Small intestine (tissue), 7 donors: Measurements from ENCODE around the gene IQCH. TPM values are rescaled to one million over a fixed set of nuclear protein-coding genes. Genes with fewer than 3 reads are reported as not detected.

Experiments used
- DNase-seq, 2 donors: peaks; one replicate each; pipeline versions ENCODE4 v3.0.0 to v3.0.0-alpha.2; 2013
- FAIRE-seq: peaks from 2 replicates; lab custom pipeline; 2012; peaks lifted over from hg19 to GRCh38; lab: Jason Lieb, UNC
- H3K27ac ChIP-seq, 3 donors: one replicate each; pipeline ENCODE4 v1.5.1; 2013; ENCODE audit warnings: low read length in 2 of 3, mild to moderate bottlenecking in 2 of 3, control low read depth in 1 of 3, inconsistent platforms in 1 of 3, low read depth in 1 of 3, moderate library complexity in 1 of 3
- H3K27me3 ChIP-seq, 3 donors: one replicate each; pipeline ENCODE4 v1.6.1; 2013; ENCODE audit warnings: low read length in 3 of 3, inconsistent platforms in 1 of 3; ENCODE audit not compliant: control insufficient read depth in 3 of 3, insufficient read depth in 3 of 3
- H3K36me3 ChIP-seq, 3 donors: one replicate each; pipeline ENCODE4 v1.6.1; 2013; ENCODE audit warnings: low read length in 3 of 3, inconsistent platforms in 1 of 3, low read depth in 1 of 3, mild to moderate bottlenecking in 1 of 3, moderate library complexity in 1 of 3; ENCODE audit not compliant: control insufficient read depth in 3 of 3, insufficient read depth in 2 of 3
- H3K4me1 ChIP-seq, 3 donors: one replicate each; pipeline ENCODE4 v1.6.1; 2013; ENCODE audit warnings: low read length in 2 of 3, inconsistent platforms in 1 of 3, low read depth in 1 of 3, mild to moderate bottlenecking in 1 of 3, moderate library complexity in 1 of 3; ENCODE audit not compliant: control insufficient read depth in 3 of 3, insufficient read depth in 2 of 3
- H3K4me3 ChIP-seq, 3 donors: one replicate each; pipeline ENCODE4 v1.5.1; 2013; ENCODE audit warnings: low read length in 3 of 3, control low read depth in 1 of 3, inconsistent platforms in 1 of 3, low read depth in 1 of 3, mild to moderate bottlenecking in 1 of 3, moderate library complexity in 1 of 3
- H3K9me3 ChIP-seq, 2 donors: one replicate each; pipeline ENCODE4 v1.6.1; 2013; ENCODE audit warnings: low read depth in 1 of 2, low read length in 1 of 2; ENCODE audit not compliant: control insufficient read depth in 2 of 2, insufficient read depth in 1 of 2
- WGBS, 3 donors: extraction: QIAGEN DNeasy Blood & Tissue Kit; methylation state at CpG; one replicate each; pipeline ENCODE4 v1.1.7; 2013; 5-methylcytosine and 5-hydroxymethylcytosine counted together
- polyA plus RNA-seq, 4 donors: library from polyadenylated mRNA; stranded (reverse) in 3 of 4; unstranded in 1 of 4; fragments of 200-250 nt in 3 of 4; fragments of 120-200 nt in 1 of 4; gene quantifications; one replicate each; pipeline versions ENCODE4 v1.2.1 to v1.2.3, GENCODE V29; 2013
- donor health status: healthy with polysubstance abuse.
- donor health status: control.
- donor health status: control.
- donor health status: Bipolar disorder and iron deficiency.
- donor health status: healthy.

The IQCH gene
- polyA plus RNA-seq, 4 donors: 0.27 to 0.72 (median 0.36) TPM; not detected in 1

DNA sequence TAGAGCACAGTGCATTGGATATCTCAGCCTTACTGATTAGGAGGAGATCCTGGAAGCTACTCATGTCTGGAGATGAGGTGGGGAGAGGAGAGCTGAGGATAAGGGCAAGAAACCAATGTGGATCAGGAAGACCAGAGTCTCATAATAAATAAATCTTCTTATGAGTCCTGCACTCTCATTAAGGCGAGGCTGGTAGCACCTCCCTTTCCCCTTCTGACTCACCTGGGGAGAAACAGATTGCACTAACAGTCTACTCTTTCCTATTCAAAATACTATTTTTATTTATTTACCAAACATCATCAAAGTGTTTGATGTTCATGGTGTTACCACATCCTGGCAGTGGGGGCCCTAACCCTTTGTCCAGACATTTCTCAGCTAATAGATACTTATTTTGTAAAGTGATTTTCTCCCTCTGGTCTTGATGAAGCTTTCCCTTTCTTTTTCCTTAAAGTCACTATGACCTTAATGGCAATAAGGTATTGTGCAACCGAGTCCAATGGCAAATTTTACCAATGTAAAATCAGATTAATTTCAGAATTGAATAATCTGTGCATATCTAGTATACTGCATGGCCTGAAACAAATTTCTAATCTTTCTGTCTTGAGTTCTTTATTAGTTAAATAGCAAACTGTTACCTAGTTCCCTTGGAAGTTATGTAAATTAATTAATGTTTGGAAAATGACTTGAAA, 81.1 kb downstream of the IQCH start:
- FAIRE-seq: no peak

DNA sequence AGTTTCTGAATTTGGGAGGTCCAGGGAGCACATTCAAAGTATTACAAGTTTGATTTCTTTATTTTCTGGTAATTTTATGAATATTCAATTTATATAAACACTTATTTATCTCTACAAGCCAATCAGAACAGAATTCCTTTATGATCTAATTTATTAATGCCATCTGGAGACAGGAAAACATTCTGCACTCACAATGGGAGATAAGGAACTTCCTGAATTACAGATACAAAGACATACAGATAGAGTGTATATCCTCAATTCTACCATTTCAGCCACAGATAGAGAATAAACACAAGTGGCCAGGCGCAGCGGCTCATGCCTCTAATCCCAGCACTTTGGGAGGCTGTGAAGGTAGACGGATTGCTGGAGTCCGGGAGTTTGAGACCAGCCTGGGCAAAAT, 86.0 kb downstream of the IQCH start:
- Histone ChIP-seq H3K27me3 (no peaks in the 10 kb centered on the region), H3K9me3 (no peaks in the 10 kb centered on the region), H3K4me3 (no peak overlapping the region), H3K27ac (no peak overlapping the region), H3K36me3 (no peaks in the 10 kb centered on the region), H3K4me1 (no peaks in the 10 kb centered on the region)
- DNase-seq: no peak
- no peak for FAIRE-seq
- whole genome bisulfite sequencing, 3 donors: 84 to 94% (median 86%) methylated on average over 4 of the region's 4 CpGs

More for the DNA sequence above, 81.1 kb downstream of the IQCH start:
- DNase-seq: peak in 1 of 2 donors; percentile 10
- 8 to 52% (median 35%) methylated on average over 2 of the region's 2 CpGs for WGBS, 3 donors
- H3K9me3 ChIP-seq: no peaks in the 10 kb centered on the region
- no peak overlapping the region for H3K27ac ChIP-seq
- peaks cover 0 to 3% (median 2%) of the 10 kb centered on the region in 3 donors for H3K27me3 ChIP-seq
- no peak overlapping the region for H3K4me3 ChIP-seq
- H3K4me1 ChIP-seq: no peaks in the 10 kb centered on the region
- no peaks in the 10 kb centered on the region for H3K36me3 ChIP-seq

DNA sequence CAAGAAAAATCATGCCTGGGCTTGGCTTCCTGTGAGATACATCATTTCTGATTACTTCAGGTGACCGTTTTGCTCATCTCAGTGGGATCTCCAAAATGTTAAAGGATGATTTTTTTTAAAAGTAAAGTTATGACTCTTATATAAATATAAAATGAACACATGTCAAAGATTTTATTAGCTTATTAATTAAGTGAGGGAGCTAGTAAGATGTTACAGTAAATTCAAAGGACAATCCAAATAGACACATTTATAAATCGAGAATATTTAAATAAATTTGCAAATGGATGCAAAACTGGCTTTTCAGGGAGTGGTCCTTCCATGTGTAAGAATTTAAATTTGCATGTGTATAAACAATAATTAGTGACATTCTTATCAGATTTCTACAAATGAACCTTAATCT, 87.0 kb downstream of the IQCH start:
- WGBS, 3 donors: 86 to 91% (median 90%) methylated on average over 2 of the region's 2 CpGs
- H3K36me3 ChIP-seq: no peaks in the 10 kb centered on the region

DNA sequence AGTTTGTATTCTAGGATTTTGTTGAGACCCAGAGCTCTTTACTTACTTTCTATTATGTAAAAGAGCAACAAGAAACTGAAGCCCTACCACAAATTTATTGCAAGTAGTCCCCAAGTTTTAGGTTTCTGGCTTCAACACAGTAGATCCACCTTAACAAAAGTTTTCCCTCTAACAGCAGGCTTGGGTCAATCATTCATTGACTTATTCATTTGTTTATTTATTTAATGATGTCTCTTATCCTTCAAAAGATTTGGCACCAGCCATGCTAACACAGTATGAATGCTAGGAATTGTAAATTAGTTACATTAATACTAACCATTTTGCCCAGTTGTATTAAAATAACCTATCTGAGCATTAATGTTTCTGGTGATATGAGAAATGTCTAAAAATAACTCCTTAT, 88.6 kb downstream of the IQCH start:
- no peak overlapping the region for H3K27ac ChIP-seq

More for the DNA sequence above, 87.0 kb downstream of the IQCH start:
- peaks cover 0 to 2% of the 10 kb centered on the region in 2 donors for H3K9me3 ChIP-seq
- no peaks in the 10 kb centered on the region for H3K4me1 ChIP-seq
- DNase-seq (no peak), FAIRE-seq (no peak)
- H3K27ac ChIP-seq: no peak overlapping the region
- H3K27me3 ChIP-seq: no peaks in the 10 kb centered on the region
- no peak overlapping the region for H3K4me3 ChIP-seq

DNA sequence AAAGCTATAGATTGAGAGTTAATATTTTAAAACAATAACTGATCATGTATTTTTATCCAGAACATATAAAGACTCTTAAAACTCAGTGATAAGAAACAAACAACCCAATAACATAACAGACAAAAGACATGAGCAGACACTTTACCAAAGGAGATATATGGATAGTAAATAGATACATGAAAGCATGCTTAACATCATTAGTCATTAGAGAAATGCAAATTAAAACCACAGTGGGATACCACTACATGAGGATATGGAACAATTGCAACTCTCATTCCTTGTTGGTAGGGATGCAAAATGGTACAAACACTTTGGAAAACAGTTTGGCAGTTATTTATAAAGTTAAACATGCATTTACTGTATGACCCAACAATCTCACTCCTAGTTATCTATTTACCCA, 95.0 kb downstream of the IQCH start:
- Histone ChIP-seq H3K4me1 (no peaks in the 10 kb centered on the region), H3K27me3 (no peaks in the 10 kb centered on the region), H3K27ac (no peak overlapping the region), H3K4me3 (no peak overlapping the region), H3K36me3 (no peaks in the 10 kb centered on the region), H3K9me3 (peaks cover 0 to 10% of the 10 kb centered on the region in 2 donors)
- DNase-seq (no peak), FAIRE-seq (no peak)

More for the DNA sequence above, 88.6 kb downstream of the IQCH start:
- FAIRE-seq (no peak), DNase-seq (no peak)
- Histone ChIP-seq H3K9me3 (peaks cover 0 to 2% of the 10 kb centered on the region in 2 donors), H3K4me1 (no peaks in the 10 kb centered on the region), H3K4me3 (no peak overlapping the region), H3K36me3 (no peaks in the 10 kb centered on the region), H3K27me3 (no peaks in the 10 kb centered on the region)

DNA sequence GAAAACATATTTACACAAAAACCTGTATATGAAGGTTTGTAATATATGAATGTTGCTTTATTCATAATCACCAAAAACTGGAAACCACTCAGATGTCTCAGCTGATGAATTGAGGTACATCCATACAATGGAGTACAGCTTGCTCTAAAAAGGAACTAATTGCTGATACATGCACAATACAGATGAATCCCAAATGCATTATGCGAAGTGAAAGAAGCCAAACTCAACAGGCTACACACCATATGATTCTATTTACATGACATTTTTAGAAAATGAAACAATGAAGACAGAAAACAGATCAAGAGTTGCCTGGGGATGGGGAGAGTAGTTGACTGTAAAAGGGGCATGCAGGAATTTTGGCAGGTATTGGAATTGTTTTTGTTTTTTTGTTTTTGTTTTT, 95.5 kb downstream of the IQCH start:
- H3K4me1 ChIP-seq: no peaks in the 10 kb centered on the region
- H3K4me3 ChIP-seq: no peak overlapping the region
- H3K9me3 ChIP-seq: peaks cover 0 to 10% of the 10 kb centered on the region in 2 donors
- no peaks in the 10 kb centered on the region for H3K36me3 ChIP-seq
- no peak overlapping the region for H3K27ac ChIP-seq
- DNase-seq (no peak), FAIRE-seq (no peak)
- WGBS, 3 donors: 82 to 97% (median 94%) methylated on average over 1 of the region's 1 CpG
- H3K27me3 ChIP-seq: no peaks in the 10 kb centered on the region

DNA sequence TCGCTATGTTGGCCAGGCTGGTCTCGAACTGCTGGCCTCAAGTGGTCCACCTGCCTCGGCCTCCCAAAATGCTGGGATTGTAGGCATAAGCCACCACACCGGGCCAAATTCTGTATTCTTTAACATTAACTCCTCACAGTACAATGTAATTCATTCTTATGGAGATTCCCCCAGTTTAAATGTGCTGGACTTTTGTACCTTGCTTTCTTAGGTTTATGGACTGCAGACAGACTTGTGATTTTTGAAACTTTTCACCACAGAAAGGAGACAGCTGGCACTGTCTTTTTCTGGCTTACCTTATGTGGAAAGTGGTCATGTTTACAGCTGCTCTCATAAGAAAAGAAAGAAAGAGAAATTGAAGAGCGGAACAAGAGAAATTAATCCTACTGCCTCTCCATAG, 103.8 kb downstream of the IQCH start:
- no peak overlapping the region for H3K27ac ChIP-seq
- FAIRE-seq (no peak), DNase-seq (no peak)
- H3K9me3 ChIP-seq: peaks cover 0 to 1% of the 10 kb centered on the region in 2 donors
- no peaks in the 10 kb centered on the region for H3K4me1 ChIP-seq
- no peak overlapping the region for H3K4me3 ChIP-seq
- no peaks in the 10 kb centered on the region for H3K27me3 ChIP-seq
- no peaks in the 10 kb centered on the region for H3K36me3 ChIP-seq
- whole genome bisulfite sequencing, 3 donors: 85 to 88% (median 87%) methylated on average over 5 of the region's 5 CpGs

DNA sequence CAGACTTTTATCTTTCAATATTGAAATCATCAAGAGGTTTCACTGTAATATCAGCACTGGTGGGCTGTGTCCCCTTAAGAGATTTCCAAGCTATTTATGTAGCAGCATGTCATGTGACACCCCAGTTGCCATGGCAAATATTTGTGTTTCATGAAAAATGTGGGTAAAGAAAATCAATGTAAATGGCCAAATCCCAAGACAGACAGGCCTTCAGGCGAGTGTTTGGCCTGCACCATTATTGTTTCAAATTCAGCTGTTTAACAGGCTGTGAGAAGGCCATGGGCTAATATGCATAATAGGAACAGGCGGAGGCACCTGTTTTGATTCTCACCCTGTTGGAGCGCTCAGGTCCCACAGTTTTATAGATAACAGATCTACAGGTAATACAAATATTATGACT, 104.2 kb downstream of the IQCH start:
- no peaks in the 10 kb centered on the region for H3K27me3 ChIP-seq
- no peaks in the 10 kb centered on the region for H3K9me3 ChIP-seq
- no peak overlapping the region for H3K4me3 ChIP-seq
- DNase-seq (no peak), FAIRE-seq (no peak)
- no peaks in the 10 kb centered on the region for H3K4me1 ChIP-seq
- no peaks in the 10 kb centered on the region for H3K36me3 ChIP-seq
- 87 to 90% (median 88%) methylated on average over 3 of the region's 3 CpGs for WGBS, 3 donors
- no peak overlapping the region for H3K27ac ChIP-seq
